Inferior parietal cortex (tissue), 1 donor: Measurements from ENCODE around the gene CHAF1A.

Experiments
- DNase-seq: peaks from one replicate; pipeline ENCODE4 v3.0.0-alpha.2; 2016; ENCODE audit errors: extremely low spot score

The CHAF1A gene

GRCh38 chr19:4405977-4406376 lies 3.5 kb downstream of the CHAF1A start:
- DNase-seq, result no peak

GRCh38 chr19:4406626-4407025 lies 4.2 kb downstream of the CHAF1A start:
- no peak for DNase-seq

GRCh38 chr19:4409123-4409933 lies 6.9 kb downstream of the CHAF1A start:
- no peak for DNase-seq

GRCh38 chr19:4413588-4413987 lies 11.1 kb downstream of the CHAF1A start:
- no peak for DNase-seq

- DNase-seq, result no peak
Measured at GRCh38 chr19:4414144-4414799, 11.8 kb downstream of the CHAF1A start.

- no peak for DNase-seq
Measured at GRCh38 chr19:4414800-4415321, 12.4 kb downstream of the CHAF1A start.

- DNase-seq, result no peak
Measured at GRCh38 chr19:4415352-4415751, 12.9 kb downstream of the CHAF1A start.

- no peak for DNase-seq
Measured at GRCh38 chr19:4416268-4416667, 13.8 kb downstream of the CHAF1A start.

- no peak for DNase-seq
Measured at GRCh38 chr19:4423416-4424126, 21.1 kb downstream of the CHAF1A start.

- no peak for DNase-seq
Measured at GRCh38 chr19:4425537-4425936, 23.1 kb downstream of the CHAF1A start.

- DNase-seq, result no peak
Measured at GRCh38 chr19:4428326-4428975, 26.0 kb downstream of the CHAF1A start.

- DNase-seq, result no peak
Measured at GRCh38 chr19:4429256-4429655, 26.8 kb downstream of the CHAF1A start.

GRCh38 chr19:4429771-4430171 lies 27.3 kb downstream of the CHAF1A start:
- DNase-seq, result no peak

GRCh38 chr19:4430760-4431159 lies 28.3 kb downstream of the CHAF1A start:
- DNase-seq, result no peak

GRCh38 chr19:4431296-4431695 lies 28.9 kb downstream of the CHAF1A start:
- no peak for DNase-seq

- no peak for DNase-seq
Measured at GRCh38 chr19:4431808-4432674, 29.6 kb downstream of the CHAF1A start.

GRCh38 chr19:4432918-4433506 lies 30.6 kb downstream of the CHAF1A start:
- no peak for DNase-seq

- DNase-seq, result no peak
Measured at GRCh38 chr19:4434391-4434790, 32.0 kb downstream of the CHAF1A start.

- no peak for DNase-seq
Measured at GRCh38 chr19:4436231-4436630, 33.8 kb downstream of the CHAF1A start.

- DNase-seq, result no peak
Measured at GRCh38 chr19:4437103-4437502, 34.7 kb downstream of the CHAF1A start.

GRCh38 chr19:4439243-4439642 lies 36.8 kb downstream of the CHAF1A start:
- no peak for DNase-seq
